Activated CD8-positive, alpha-beta memory T cell treated with anti-CD3 and anti-CD28 coated beads for 48 hours (primary cell): ENCODE results near the gene METTL1.
"Not testable (repeated sequence)": the region's sequence is repeated elsewhere in the genome, so short reads cannot be mapped to it uniquely, and the experiment has no call there.

ENCODE experiments used
- DNase-seq, 3 experiments: peaks; one replicate each; pipeline ENCODE4 v3.0.0-alpha.2; 2020; ENCODE audit warnings: low read depth in 2 of 3, low spot score in 2 of 3

METTL1 gene

DNA sequence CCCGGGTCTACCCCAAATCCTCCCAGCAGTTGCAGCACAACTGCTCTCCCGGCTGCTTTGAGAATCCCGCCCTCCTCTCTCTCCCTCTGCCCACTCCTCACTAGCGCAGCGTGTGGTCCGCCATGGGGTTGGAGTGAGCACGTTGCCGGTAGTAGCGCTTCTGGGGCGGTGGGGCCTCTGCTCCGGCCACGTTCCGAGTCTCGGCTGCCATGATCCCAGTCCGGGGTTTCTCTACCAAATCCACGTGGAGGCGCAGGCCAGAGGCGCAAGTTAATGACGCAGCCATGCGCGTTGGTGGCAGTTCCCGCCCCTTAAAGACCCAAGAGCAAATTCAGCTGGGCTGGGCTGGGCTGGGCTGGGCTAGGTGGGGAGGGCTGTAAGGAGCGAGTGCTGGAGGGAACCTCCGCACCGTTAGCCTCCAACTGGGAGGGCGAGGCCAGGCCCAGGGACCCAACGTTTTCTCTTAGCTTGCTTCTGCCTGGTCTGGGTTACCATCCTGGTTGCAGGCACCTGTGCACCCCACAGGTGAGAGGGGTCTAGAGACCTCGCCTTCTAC lies at the start of gene METTL1:
Gene METTL1, minus strand, starts transcription at position 233 of the 556 bp plus-strand sequence. Its CDS starts 22 bp downstream, at position 211.
- DNase-seq: peak; percentile 85 to 90 (median 88)

DNA sequence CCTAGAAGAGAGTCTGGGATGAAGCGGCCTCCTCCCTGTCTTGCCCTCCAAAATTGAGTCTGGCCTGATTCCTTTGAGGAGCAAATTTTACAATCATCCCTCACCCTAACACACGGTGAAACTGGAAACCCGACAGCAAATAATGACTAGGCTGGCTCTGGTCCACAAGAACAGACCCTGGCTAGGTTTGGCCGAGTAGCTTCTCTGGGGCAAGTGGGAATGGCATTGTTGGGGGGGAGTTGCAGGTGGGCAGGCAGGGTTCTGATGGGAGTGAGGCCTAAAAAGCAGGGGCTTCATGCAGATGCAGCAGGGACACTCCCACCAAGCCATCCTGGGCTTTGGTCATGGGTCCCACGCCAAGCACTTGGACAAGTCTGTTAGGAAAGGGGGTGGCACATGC lies 49.1 kb upstream of the METTL1 start:
- not testable (repeated sequence) for DNase-seq

DNA sequence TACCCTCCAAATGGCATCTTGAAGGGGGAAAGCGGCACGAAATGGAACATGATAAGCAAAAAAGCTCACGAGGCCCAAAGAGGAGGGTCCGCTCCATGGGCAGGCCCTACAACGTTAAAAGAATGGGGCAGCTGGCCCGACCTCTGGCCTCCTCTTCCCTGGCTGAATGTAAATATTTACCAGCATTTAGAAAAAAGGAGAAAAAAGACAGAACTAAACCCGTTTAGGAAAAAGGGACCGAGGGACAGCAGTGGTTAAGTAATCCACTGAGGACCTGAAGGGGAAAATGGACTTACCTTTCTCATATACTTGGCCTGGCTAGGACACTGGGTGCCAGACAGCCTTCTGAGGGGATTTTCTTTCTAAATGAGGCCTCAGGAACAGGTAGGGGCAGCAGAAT lies 48.2 kb upstream of the METTL1 start:
- not testable (repeated sequence) for DNase-seq

DNA sequence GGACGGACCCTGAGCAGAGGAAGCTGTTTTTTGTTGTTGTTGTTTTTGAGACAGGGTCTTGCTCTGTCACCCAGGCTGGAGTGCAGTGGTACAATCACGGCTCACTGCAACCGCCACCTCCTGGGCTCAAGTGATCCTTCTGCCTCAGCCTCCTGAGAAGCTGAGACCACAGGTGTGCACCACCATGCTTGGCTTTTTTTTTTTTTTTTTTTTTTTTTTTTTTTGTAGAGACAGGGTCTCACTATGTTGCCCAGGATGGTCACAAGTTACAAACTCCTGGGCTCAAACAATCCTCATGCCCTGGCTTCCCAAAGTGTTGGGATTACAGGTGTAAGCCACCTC lies 46.1 kb upstream of the METTL1 start:
- DNase-seq: not testable (repeated sequence)

DNA sequence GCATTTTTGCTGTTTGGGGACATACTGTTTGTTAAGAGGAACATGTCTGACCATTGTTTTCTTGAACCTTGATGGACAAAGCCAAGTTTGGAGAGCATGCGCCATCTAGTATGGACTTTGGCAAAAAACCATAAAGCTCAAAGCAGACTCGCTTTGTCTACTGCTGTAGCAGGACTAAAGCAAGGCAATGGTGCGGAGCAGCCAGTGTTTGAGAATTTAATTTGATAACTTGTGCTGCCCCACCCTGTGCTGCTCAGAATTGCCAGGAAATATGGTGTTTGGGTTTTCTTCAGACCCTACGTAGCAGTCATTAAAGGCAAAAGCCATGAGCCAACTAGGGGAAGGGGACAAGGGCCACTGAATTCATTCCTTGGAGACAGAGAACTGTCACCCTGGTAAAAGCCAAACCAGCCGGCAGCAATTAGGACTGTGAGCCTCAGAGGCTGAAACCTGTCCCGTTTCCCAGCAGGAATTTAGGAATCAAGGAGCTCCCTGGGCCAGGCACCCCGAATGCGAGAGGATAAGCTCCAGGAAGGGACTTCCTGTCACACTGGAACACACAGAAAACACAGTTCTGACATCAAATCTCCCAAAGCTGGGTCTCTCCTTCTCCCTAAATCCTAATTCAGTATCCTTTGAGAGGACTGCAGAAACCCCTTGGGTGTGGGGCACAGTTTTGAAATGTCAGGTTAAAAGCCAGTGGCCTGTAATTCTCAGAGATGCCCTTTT lies 45.5 kb upstream of the METTL1 start:
- DNase-seq: no peak

DNA sequence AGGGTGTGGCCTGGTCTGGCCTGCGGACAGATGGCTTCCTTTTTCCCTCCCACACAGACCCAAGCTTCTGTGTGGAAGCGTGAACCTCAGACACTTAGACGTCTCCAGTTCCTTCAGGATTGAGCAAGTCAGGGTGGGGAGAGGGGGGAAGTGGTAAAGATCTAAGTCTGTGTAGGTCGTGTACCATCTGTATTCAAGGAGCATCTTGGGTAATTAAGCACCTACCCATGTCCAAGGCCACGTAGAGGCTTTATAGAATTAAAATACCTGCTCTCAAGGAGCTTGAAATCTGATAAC lies 44.9 kb upstream of the METTL1 start:
- DNase-seq: no peak

DNA sequence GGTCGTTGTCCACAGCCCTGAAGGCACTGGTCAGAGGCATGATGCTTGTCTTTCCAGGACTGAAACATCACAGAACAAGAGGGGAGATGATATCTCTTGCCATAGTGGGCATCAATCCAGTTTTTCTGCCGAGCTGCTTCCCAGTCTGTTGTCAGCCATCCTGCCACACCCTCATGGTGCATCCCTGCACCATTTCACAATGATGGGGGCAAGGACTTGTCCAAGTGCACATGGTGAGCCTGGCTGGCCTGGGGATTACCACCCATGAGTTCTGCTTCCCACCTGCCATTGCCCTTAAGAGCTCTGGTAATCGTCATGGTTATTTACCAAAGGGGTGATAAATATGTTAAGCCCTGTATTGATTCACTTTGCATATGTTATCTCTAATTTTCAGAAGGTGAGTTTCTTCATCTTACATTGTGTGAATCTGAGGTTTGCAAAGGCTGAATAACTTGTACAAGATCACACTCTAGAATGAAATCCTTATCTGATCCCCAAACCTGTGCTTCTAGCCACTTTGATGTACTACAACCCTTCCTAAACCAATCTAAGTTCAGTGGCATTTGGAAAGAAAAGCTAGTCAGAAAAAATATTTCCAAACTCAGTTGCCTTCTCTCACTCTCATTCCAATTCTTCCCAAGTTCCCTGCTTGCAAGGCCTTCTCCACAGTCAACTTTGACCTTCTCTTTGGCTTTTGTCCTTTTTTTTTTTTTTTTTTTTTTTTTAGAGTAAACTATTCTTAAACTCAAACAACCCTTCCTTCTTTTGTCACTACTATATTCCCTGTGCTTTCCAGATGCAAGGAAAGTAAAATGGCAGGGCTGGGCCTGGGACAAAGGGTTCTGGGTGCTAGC lies 44.3 kb upstream of the METTL1 start:
- DNase-seq: no peak

DNA sequence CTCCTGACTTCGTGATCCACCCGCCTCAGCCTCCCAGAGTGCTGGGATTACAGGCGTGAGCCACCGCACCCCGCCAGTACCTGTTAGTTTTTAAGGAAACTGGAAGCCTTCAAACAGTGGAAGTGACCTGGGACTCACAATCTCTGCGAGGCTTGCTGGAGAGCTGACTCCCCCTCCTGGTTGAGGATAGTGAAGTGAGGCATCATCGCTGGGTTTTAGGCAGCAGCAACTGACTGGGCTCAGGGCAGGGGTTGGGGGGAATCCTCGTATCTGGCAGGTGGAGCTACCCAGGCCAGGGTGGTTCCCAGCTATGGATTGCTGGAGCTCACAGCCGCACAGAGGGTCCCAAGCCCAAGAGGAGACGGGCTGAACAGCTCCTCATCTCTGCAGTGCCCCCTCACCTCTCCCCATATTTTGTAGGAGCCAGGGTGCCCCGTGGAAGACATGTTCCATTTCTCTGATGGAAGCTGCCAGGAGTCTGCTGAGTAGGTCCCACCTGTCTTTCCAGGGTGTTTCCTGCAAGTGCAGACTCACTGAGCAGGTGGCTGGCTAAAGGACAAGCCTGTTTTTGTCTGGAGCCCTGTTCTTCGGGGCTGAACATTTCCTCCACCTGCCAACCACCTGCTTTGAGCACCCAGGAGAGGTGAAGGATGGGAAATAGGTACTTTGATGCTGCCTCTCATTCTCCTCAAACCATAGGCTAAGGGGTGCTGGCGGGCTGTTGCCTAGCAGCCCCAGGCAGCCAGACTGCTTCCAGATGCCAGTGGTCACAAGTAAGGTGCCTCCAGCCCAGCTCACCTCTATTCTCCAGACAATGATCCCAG lies 43.5 kb upstream of the METTL1 start:
- no peak for DNase-seq

DNA sequence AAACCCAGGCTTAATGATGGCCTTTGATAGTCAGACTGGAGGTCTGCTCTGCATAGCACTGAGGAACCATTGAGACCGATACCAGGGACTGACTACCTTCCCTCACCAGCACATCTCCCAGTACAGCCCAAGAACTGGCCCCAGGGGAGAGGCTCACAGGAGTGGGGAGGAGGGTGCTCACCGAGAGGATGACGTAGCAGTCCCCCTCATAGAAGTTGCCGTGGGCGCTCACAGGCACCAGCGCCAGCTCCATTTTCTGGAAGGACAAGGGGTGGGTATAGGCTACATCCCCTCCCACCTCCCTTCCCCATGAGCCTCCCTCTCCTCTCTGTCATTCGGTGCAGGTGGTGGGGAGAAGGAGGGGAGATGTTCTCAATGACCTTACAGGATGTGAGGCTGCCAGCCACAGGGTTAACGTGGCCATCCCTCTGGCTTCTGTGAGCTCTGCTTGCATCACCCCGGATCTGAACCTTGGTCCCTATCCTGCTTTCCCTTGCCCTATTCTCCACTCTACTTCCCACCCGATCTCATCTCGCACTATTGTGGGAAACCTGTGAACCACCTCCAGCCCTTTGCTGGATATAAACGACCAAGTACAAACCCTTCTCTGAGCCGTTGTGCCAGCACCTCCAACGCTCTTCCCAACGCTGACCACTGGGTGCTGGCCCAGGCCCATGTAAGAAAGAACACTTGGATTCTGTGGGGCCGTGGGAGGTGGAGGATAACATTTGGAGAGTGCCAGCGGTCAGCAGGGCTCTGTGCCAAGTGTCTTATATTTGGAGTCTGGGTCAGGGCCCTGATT lies 42.3 kb upstream of the METTL1 start:
- no peak for DNase-seq

DNA sequence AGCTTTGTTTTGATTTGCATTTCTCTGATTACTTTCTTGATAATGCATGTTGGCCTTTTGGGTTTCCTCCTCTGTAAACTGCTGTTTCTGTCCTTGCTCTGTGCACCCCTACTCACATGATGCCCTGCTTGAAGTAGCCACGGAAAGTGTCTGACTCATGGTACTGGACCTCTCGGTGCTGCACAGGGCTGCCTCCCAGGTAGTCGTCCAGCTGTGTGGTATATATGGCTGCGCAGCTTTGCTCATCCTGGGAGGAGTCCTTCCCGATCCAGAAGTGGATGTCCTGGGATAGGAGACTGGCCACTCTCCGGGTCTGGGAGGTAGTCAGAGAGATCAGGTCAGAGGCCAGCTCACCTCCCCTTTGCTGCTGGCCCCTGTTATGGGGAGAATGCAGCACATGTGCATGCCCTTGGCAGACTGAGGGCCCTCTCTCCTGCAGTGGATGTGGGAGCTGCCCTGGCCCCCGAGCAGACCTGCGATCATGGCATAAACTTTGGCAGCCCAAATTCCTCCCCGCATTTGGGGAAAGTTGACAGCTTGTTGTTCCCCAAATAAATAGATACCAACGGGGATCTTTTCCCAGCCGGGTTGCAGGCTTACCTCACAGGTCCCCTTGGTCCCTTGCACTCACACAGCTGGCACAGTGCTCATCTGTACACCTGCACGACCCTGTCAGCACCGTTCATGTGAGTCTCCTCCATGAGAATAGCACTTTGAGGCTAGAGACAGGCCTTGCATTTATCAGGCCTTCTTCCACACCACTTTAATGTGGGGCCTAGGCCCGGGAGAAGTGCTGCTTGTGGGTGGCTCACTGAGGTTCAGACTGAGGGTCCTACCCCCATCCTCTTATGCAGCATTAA lies 41.4 kb upstream of the METTL1 start:
- DNase-seq: no peak

DNA sequence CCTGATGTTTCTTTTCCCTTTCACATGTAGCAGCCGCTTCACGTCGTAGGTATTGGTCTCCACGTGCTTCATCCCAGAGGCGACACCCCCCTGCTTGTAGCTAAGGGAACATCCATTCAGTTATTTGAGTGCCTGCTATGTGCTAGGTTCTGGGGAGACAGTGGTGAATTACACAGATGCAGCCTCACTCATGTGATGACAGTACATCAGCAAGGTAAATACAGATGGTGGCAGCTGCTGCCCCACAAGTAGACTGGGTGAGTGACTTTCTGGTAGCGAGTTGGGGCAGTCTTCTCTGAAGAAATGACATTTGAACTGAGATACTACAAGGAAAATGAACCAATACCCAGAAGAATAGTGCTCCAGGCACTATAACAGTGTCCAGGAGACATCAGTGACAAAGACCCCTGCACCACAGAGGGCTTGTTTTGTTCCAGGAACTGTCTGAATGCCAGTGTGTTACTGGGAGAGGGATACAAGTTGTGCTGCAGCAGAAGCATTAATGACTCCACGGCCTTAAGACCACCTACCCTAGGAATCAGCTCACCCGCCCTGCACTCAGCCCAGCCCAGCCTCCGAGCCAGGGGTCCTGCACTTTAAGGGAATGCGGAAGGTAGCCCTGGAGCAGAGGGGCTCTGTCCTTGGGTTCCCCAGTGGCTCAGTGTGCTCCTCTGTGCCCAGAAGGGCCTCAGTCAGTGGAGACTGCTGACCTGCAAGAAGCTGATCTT lies 39.3 kb upstream of the METTL1 start:
- no peak for DNase-seq

DNA sequence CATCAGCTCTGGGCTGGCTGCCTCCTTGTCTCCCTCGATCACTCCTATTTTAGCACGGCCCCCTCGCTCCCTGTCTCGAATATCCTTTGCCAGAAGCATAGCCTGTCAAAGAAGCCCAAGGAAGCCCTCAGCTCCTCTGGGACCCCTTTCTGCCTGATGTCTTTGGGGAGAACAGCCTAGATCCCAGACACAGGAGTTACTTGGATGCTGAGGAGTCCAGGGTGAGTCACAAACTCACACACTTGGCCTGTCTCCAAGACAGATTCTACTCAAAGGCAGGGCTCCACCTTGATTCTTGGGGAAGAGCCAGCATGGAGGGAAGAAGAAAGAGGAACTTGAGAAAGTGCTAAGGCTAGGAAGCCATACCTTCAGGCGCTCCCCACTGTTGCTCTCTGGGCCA lies 38.5 kb upstream of the METTL1 start:
- DNase-seq: no peak

DNA sequence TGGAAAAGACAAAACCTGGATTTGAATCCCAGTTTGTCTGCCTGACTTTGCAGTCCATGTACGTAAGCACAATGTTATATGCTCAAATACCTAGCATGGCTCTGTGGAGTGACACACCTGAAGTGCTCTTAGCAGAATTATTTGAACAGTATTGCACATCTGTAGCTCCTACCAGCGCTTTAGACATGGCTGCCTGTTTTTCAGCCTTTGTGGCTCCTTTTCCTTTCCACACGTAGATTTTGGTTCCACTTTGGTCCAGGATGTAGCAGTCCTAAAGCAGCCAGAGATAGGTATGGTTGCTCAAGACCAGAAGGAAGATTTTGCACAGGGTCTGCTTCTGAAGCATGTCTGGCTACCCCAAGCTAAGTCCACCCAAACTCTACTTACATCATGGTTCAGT lies 37.5 kb upstream of the METTL1 start:
- no peak for DNase-seq

DNA sequence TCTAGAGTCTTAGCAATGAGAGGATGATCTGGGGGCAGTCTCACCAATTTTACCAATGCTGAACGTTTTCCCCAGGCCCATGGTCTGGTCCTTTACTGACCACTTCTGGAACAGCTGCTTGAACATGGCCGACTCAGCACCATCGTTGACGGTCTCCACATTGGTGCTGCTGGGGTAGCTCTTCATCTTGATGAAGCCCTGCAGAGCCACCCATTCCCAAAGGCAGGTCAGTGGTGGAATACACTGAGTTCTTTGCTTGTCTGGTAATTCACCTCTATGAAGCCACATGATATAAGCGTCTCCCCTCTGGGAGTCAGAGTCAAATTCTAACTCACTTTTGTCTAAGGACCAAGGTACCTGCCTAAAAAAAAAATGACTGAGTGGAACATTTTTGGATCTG lies 36.4 kb upstream of the METTL1 start:
- DNase-seq: no peak

DNA sequence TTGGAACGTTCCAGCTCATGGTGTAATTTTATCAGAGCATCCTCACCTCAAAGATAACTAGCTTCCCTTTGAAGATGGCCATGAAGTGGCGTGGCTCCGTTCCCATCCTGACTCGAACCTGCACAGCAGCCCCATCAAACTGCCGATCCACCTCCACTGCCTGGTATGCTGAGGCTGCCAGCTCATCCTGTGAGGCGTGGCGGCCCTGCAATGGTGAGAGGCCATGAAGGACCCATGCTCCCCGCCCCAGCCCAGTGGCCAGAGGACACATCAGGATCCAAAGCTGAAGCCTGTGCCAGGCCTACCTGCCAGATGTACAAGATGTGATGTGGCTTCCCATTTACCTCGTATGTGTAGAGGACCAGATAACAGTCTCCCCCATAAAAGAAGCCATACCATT lies 35.4 kb upstream of the METTL1 start:
- no peak for DNase-seq

DNA sequence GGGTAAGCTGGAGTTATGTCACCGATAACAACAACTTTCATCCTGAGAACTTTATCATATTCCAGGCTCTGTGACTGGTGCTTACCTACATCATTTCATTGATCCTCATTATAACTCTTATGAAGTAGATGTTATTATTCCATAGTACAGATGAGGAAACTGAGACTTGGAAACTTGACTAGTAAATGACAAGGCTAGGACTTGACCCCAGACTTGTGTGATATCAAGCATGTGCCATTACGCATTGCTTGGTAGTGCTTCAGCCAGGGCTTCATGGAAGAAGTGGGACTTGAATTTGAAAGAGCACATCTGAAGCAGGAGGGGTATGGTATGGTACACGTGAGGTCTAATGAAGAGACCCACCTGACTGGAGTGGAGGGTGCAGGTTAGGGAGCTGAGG lies 34.8 kb upstream of the METTL1 start:
- no peak for DNase-seq

DNA sequence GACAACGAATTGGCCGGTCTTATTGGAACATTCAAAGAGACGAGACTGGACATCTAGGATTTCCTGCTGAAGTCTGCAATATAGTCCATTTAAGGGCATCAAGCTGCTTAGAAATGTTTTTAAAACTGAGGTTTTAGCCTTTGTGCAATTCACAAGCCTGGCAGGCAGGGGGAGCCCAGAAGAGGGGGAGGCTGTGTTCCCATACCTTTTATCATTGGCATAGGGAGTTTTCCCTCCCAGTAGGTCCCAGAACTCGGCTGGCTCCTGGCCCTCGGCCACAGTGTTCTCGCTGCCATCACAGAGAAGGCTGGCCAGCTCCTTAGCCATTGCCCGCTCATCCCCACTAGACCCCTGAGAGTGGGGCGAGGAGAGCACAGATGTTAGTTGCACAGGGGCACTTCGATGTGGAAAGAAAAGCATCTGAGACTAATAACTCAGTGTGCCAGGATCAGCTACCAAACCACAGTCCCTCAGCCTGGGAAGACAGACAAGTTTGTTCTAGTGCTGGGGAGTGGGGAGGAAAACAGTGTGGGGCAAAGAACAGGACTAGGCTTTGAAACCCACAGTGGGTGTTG lies 31.5 kb upstream of the METTL1 start:
- no peak for DNase-seq

DNA sequence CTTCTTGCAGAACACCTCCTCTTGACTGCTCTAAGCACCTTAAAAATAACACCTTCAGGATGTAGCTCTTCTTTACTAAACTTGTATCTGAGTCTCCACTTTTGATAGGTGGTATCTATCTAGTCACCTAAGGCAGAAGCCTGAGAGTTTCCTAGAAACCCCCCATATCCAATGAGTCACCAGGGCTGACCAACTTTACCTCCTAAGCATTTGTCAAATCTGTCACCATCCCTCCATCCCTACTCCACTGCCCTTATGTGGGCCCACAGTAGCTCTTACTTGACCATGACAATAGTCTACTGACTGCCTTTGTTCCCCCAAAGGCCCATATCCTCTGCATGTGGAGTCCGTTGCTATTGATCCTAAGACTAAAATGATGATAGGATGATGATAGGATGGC lies 30.7 kb upstream of the METTL1 start:
- no peak for DNase-seq

DNA sequence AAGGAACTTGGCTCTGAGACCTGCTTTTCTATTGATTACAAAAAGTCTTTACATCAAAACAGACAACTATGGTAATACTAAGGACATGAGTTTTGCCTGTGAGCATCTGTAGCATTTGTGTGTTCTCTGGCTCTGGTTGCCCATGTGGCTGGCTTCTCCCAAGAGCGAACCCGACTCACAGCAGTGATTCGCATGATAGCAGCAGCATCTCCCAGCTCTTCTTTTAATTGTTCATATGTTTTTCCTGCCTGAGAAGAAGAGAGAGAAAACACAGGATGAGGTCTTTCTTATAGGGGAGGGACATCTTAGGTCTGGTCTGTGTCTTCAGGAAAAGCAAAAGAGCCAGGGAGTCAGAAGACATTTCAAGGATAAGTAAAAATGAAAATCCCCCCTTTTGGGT lies 29.1 kb upstream of the METTL1 start:
- DNase-seq: no peak
